Measurements from ENCODE around the gene GABBR2.

GABBR2 gene

GRCh38 chr9:98640394-98640793 is 68.3 kb downstream of the GABBR2 start:
- DNase-seq (ENCODE audit: low read depth in 2 of 2), result no peak
- no peak for TF ChIP-seq CTCF (IDR thresholded peaks at IDR 0.05; ENCODE audit: low read depth, low read length)
- H3K4me3 ChIP-seq (replicated peaks in 1 of 2; ENCODE audit: low read depth in 2 of 2, low read length in 2 of 2), result no peak overlapping the region

GRCh38 chr9:98639133-98639532 is 69.6 kb downstream of the GABBR2 start:
- H3K4me3 ChIP-seq (replicated peaks in 1 of 2; ENCODE audit: low read depth in 2 of 2, low read length in 2 of 2), result no peak overlapping the region
- DNase-seq (ENCODE audit: low read depth in 2 of 2), result no peak
- no peak for TF ChIP-seq CTCF (IDR thresholded peaks at IDR 0.05; ENCODE audit: low read depth, low read length)

- H3K4me3 ChIP-seq (replicated peaks in 1 of 2; ENCODE audit: low read depth in 2 of 2, low read length in 2 of 2), result no peak overlapping the region
- TF ChIP-seq CTCF (IDR thresholded peaks at IDR 0.05; ENCODE audit: low read depth, low read length), result no peak
- DNase-seq (ENCODE audit: low read depth in 2 of 2), result peak in 1 of 2 donors; percentile 29
Observed at GRCh38 chr9:98637381-98637780, 71.4 kb downstream of the GABBR2 start.

- no peak for TF ChIP-seq CTCF (IDR thresholded peaks at IDR 0.05; ENCODE audit: low read depth, low read length)
- no peak overlapping the region for H3K4me3 ChIP-seq (replicated peaks in 1 of 2; ENCODE audit: low read depth in 2 of 2, low read length in 2 of 2)
- peak in 1 of 2 donors; percentile 65 for DNase-seq (ENCODE audit: low read depth in 2 of 2)
Observed at GRCh38 chr9:98635374-98635773, 73.4 kb downstream of the GABBR2 start.

- no peak for TF ChIP-seq CTCF (IDR thresholded peaks at IDR 0.05; ENCODE audit: low read depth, low read length)
- H3K4me3 ChIP-seq (replicated peaks in 1 of 2; ENCODE audit: low read depth in 2 of 2, low read length in 2 of 2), result no peak overlapping the region
- no peak for DNase-seq (ENCODE audit: low read depth in 2 of 2)
Observed at GRCh38 chr9:98634685-98635336, 73.9 kb downstream of the GABBR2 start.

GRCh38 chr9:98632839-98633238 is 75.9 kb downstream of the GABBR2 start:
- H3K4me3 ChIP-seq (replicated peaks in 1 of 2; ENCODE audit: low read depth in 2 of 2, low read length in 2 of 2), result no peak overlapping the region
- no peak for DNase-seq (ENCODE audit: low read depth in 2 of 2)
- no peak for TF ChIP-seq CTCF (IDR thresholded peaks at IDR 0.05; ENCODE audit: low read depth, low read length)

GRCh38 chr9:98627296-98627695 is 81.4 kb downstream of the GABBR2 start:
- DNase-seq (ENCODE audit: low read depth in 2 of 2), result peak; percentile 53 to 81
- H3K4me3 ChIP-seq (replicated peaks in 1 of 2; ENCODE audit: low read depth in 2 of 2, low read length in 2 of 2), result no peak overlapping the region
- no peak for TF ChIP-seq CTCF (IDR thresholded peaks at IDR 0.05; ENCODE audit: low read depth, low read length)
